Astrocyte (in vitro differentiated cells and primary cell): ENCODE results near the gene POU6F1.

Experiments
- EZH2 ChIP-seq: IDR thresholded peaks from 2 replicates; pipeline ENCODE4 v1.6.1; 2012; ENCODE audit warnings: mild to moderate bottlenecking, low read length, inconsistent platforms; ENCODE audit not compliant: insufficient read depth
- TF ChIP-seq, protein P1 (sequence below): IDR thresholded peaks from 2 replicates; pipeline ENCODE4 v1.5.1; 2011; ENCODE audit warnings: low read depth, mild to moderate bottlenecking, inconsistent platforms, low read length, moderate library complexity; ENCODE audit not compliant: insufficient read depth

- TF ChIP-seq, protein P1, sequence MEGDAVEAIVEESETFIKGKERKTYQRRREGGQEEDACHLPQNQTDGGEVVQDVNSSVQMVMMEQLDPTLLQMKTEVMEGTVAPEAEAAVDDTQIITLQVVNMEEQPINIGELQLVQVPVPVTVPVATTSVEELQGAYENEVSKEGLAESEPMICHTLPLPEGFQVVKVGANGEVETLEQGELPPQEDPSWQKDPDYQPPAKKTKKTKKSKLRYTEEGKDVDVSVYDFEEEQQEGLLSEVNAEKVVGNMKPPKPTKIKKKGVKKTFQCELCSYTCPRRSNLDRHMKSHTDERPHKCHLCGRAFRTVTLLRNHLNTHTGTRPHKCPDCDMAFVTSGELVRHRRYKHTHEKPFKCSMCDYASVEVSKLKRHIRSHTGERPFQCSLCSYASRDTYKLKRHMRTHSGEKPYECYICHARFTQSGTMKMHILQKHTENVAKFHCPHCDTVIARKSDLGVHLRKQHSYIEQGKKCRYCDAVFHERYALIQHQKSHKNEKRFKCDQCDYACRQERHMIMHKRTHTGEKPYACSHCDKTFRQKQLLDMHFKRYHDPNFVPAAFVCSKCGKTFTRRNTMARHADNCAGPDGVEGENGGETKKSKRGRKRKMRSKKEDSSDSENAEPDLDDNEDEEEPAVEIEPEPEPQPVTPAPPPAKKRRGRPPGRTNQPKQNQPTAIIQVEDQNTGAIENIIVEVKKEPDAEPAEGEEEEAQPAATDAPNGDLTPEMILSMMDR = no peak
- no peak for TF ChIP-seq EZH2
Measured at GRCh38 chr12:51224625-51225024, 6.8 kb upstream of the POU6F1 start.
